ENCODE data around the gene CC2D2A. TPM values are rescaled to one million over a fixed set of nuclear protein-coding genes. Genes with fewer than 3 reads are reported as not detected.
A peak's percentile ranks its signal among the peaks of the same experiment; 100 is the strongest.

The CC2D2A gene
- total RNA-seq, 1 experiment from 2014 or later = 3.6 TPM

DNA sequence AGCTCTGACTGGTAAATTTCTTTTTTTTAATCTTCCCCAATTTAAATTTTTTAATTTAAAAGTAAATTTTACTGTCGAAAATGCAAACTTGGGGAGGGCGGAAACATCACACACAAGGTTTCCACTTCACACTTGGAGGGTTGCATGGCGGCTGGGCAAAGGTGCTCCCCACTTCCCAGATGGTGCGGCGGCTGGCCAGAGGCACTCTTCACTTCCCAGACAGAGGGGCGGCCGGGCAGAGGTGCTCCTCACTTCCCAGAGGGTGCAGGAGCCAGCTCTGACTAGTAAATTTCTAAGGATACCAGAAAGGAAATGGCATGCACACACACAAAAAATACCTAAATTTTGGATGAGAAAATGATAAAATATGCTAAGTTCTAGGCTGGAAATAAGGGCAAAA is 25.4 kb upstream of the CC2D2A start:
- TF ChIP-seq TCF7L2 (IDR thresholded peaks at IDR 0.05; ENCODE audit: low read depth, low read length) = no peak
- TF ChIP-seq, protein P1, sequence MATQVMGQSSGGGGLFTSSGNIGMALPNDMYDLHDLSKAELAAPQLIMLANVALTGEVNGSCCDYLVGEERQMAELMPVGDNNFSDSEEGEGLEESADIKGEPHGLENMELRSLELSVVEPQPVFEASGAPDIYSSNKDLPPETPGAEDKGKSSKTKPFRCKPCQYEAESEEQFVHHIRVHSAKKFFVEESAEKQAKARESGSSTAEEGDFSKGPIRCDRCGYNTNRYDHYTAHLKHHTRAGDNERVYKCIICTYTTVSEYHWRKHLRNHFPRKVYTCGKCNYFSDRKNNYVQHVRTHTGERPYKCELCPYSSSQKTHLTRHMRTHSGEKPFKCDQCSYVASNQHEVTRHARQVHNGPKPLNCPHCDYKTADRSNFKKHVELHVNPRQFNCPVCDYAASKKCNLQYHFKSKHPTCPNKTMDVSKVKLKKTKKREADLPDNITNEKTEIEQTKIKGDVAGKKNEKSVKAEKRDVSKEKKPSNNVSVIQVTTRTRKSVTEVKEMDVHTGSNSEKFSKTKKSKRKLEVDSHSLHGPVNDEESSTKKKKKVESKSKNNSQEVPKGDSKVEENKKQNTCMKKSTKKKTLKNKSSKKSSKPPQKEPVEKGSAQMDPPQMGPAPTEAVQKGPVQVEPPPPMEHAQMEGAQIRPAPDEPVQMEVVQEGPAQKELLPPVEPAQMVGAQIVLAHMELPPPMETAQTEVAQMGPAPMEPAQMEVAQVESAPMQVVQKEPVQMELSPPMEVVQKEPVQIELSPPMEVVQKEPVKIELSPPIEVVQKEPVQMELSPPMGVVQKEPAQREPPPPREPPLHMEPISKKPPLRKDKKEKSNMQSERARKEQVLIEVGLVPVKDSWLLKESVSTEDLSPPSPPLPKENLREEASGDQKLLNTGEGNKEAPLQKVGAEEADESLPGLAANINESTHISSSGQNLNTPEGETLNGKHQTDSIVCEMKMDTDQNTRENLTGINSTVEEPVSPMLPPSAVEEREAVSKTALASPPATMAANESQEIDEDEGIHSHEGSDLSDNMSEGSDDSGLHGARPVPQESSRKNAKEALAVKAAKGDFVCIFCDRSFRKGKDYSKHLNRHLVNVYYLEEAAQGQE (IDR thresholded peaks at IDR 0.05; ENCODE audit: insufficient read depth in 1 of 2, low read depth in 2 of 2, low read length in 1 of 2) = no peak
- Histone ChIP-seq H3K27ac (ENCODE audit: low read length) (no peak overlapping the region), H3K9me3 (ENCODE audit: control insufficient read depth, insufficient read depth, low read depth, low read length) (no peaks in the 10 kb centered on the region), H3K4me1 (ENCODE audit: control insufficient read depth, insufficient read depth, low read length) (no peaks in the 10 kb centered on the region), H3K27me3 (ENCODE audit: control insufficient read depth, insufficient read depth, low read length) (no peaks in the 10 kb centered on the region), H3K4me3 (ENCODE audit: low read depth in 2 of 2, low read length in 2 of 2) (no peak overlapping the region), H3K36me3 (ENCODE audit: control insufficient read depth, insufficient read depth, low read length) (no peaks in the 10 kb centered on the region)
- CTCF ChIA-PET = no interaction called here
- no peak for ATAC-seq
- intact Hi-C loops (cut with micrococcal nuclease; ENCODE audit: unreplicated experiment) = no loop called here
- POLR2A ChIA-PET = interaction anchor here (0.6 kb wide), 1 partner anchor 992 kb away, joined by 4 read pairs; no protein-coding TSS in a partner anchor
- in situ Hi-C loops (cut with HindIII; ENCODE audit: low pct_unique_long_range_greater_than_20kb, low sequenced_read_pairs) = no loop called here
- DNase-seq (ENCODE audit: low read depth, low spot score) = no peak
- BruUV-seq (replicated peaks) = no TSS peak

- Histone ChIP-seq H3K4me3 (ENCODE audit: low read depth in 2 of 2, low read length in 2 of 2) (no peak overlapping the region), H3K9me3 (ENCODE audit: control insufficient read depth, insufficient read depth, low read depth, low read length) (no peaks in the 10 kb centered on the region), H3K27me3 (ENCODE audit: control insufficient read depth, insufficient read depth, low read length) (no peaks in the 10 kb centered on the region), H3K36me3 (ENCODE audit: control insufficient read depth, insufficient read depth, low read length) (no peaks in the 10 kb centered on the region), H3K27ac (ENCODE audit: low read length) (no peak overlapping the region), H3K4me1 (ENCODE audit: control insufficient read depth, insufficient read depth, low read length) (no peaks in the 10 kb centered on the region)
- intact Hi-C loops (cut with micrococcal nuclease; ENCODE audit: unreplicated experiment) = no loop called here
- BruUV-seq (replicated peaks) = no TSS peak
- POLR2A ChIA-PET = no interaction called here
- in situ Hi-C loops (cut with HindIII; ENCODE audit: low pct_unique_long_range_greater_than_20kb, low sequenced_read_pairs) = no loop called here
- TF ChIP-seq POLR2AphosphoS5 (IDR thresholded peaks at IDR 0.05; ENCODE audit: low read depth, low read length) = no peak
- CTCF ChIA-PET = no interaction called here
- DNase-seq (ENCODE audit: low read depth, low spot score) = no peak
- ATAC-seq = no peak
These were observed 24.7 kb upstream of the CC2D2A start for GRCh38 chr4:15444879-15445547.

DNA sequence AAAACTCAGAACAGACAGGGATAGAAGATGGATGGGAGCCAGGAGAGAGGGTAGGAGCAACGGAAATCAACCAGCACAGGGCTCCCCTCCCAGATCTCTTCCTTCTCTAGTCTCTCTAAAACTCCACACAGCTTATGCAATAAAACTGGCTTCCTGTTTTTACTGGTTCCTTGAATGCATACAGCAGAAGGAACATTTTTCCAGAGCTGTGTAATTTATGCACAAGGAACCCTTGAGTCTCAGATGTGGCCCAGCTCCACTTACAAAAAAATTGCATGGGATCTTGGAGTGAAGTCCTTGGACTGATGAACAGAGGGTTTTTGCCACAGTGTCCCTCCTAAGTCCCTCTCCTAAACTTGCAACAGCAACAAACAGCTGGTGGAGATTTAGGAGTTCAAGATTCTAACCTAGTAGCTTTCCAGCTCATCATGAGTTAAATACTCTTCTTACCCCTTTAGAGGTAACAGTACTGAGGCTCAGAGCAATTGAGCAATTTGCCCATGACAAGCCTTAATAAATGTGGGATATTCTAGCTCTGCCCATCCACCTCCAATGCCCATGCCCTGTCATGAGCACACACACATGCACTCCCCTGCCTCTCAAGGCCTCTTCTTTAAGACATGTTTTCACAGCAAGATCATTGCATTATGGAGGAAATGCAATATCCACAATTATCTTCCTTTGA is 18.4 kb upstream of the CC2D2A start:
- no peak for DNase-seq (ENCODE audit: low read depth, low spot score)
- ChIA-PET POLR2A (no interaction called here), CTCF (no interaction called here)
- ATAC-seq = 0 out of 2 replicates have a peak, but pooled peaks have one; percentile 21
- Histone ChIP-seq H3K27me3 (ENCODE audit: control insufficient read depth, insufficient read depth, low read length) (no peaks in the 10 kb centered on the region), H3K36me3 (ENCODE audit: control insufficient read depth, insufficient read depth, low read length) (no peaks in the 10 kb centered on the region), H3K4me3 (ENCODE audit: low read depth in 2 of 2, low read length in 2 of 2) (no peak overlapping the region), H3K4me1 (ENCODE audit: control insufficient read depth, insufficient read depth, low read length) (no peaks in the 10 kb centered on the region), H3K27ac (ENCODE audit: low read length) (no peak overlapping the region), H3K9me3 (ENCODE audit: control insufficient read depth, insufficient read depth, low read depth, low read length) (no peaks in the 10 kb centered on the region)
- no peak for TF ChIP-seq TCF7L2 (IDR thresholded peaks at IDR 0.05; ENCODE audit: low read depth, low read length)
- TF ChIP-seq, protein P1 (IDR thresholded peaks at IDR 0.05; ENCODE audit: insufficient read depth in 1 of 2, low read depth in 2 of 2, low read length in 1 of 2) = no peak
- TF ChIP-seq SIN3A (IDR thresholded peaks at IDR 0.05; ENCODE audit: borderline replicate concordance, insufficient read depth, low read depth, low read length) = no peak
- TF ChIP-seq POLR2AphosphoS5 (IDR thresholded peaks at IDR 0.05; ENCODE audit: low read depth, low read length) = no peak
- no peak for TF ChIP-seq CTCF (IDR thresholded peaks at IDR 0.05)
- in situ Hi-C loops (cut with HindIII; ENCODE audit: low pct_unique_long_range_greater_than_20kb, low sequenced_read_pairs) = no loop called here
- intact Hi-C loops (cut with micrococcal nuclease; ENCODE audit: unreplicated experiment) = no loop called here
- BruUV-seq (replicated peaks) = no TSS peak

Data from Panc1 (cell line).